PC-9 (cell line): ENCODE data around the gene OOSP1. TPM values are rescaled to one million over a fixed set of nuclear protein-coding genes. Genes with fewer than 3 reads are reported as not detected.

Source experiments
- BruUV-seq: library from RNA; stranded (reverse); fragments of 400-500 nt; replicated peaks from 2 replicates; lab custom pipeline; 2021; lab: Mats Ljungman, UMichigan
- CTCF ChIA-PET: fragments of 300-600 bp; sonication (Branson Sonifier 250); formaldehyde crosslinking; loops from one replicate; lab custom pipeline; 2022; ENCODE audit warnings: antibody characterized with exemption; lab: Charles Lee
- POLR2A ChIA-PET: fragments of 300-600 bp; sonication (Branson Sonifier 250); formaldehyde crosslinking; loops from one replicate; lab custom pipeline; 2022; ENCODE audit warnings: antibody characterized with exemption; ENCODE audit not compliant: unreplicated experiment; lab: Charles Lee
- DNase-seq, 2 experiments: peaks; one replicate each; pipeline versions ENCODE4 v3.0.0 to v3.0.0-alpha.2; 2015 to 2022; ENCODE audit warnings: mixed read lengths in 1 of 2
- H2AFZ ChIP-seq: fragments of 200-600 bp; sonication (generic); 2 replicates; pipeline ENCODE4 v1.8.1; 2017; ENCODE audit warnings: antibody characterized with exemption
- H3F3A ChIP-seq: fragments of 200-600 bp; sonication (generic); 2 replicates; pipeline ENCODE4 v1.8.1; 2017; ENCODE audit warnings: antibody characterized with exemption, mild to moderate bottlenecking, low read depth; ENCODE audit not compliant: insufficient read depth
- H3K27ac ChIP-seq: fragments of 200-600 bp; sonication (generic); 2 replicates; pipeline ENCODE4 v1.6.1; 2016; ENCODE audit warnings: mixed run types
- H3K27me3 ChIP-seq: fragments of 200-600 bp; sonication (generic); 2 replicates; pipeline ENCODE4 v1.6.1; 2016; ENCODE audit warnings: low read depth, mixed run types; ENCODE audit not compliant: insufficient read depth
- H3K36me3 ChIP-seq: fragments of 200-600 bp; sonication (generic); 2 replicates; pipeline ENCODE4 v1.6.1; 2016; ENCODE audit warnings: low read depth, mixed run types
- H3K4me1 ChIP-seq: fragments of 200-600 bp; sonication (generic); replicated peaks from 2 replicates; pipeline ENCODE4 v1.6.1; 2016; ENCODE audit warnings: mixed run types; ENCODE audit not compliant: insufficient read depth
- H3K4me2 ChIP-seq: fragments of 200-600 bp; sonication (generic); 2 replicates; pipeline ENCODE4 v1.6.1; 2017; ENCODE audit warnings: mixed run types
- H3K4me3 ChIP-seq: fragments of 200-600 bp; sonication (generic); 2 replicates; pipeline ENCODE4 v1.6.1; 2016; ENCODE audit warnings: mixed run types
- H3K79me2 ChIP-seq: fragments of 200-600 bp; sonication (generic); 2 replicates; pipeline ENCODE4 v1.6.1; 2017; ENCODE audit warnings: low read depth, mixed run types
- H3K9me2 ChIP-seq: fragments of 200-600 bp; sonication (generic); 2 replicates; pipeline ENCODE4 v1.8.1; 2017; ENCODE audit warnings: mild to moderate bottlenecking; ENCODE audit not compliant: insufficient read depth
- H3K9me3 ChIP-seq: fragments of 200-600 bp; sonication (generic); 2 replicates; pipeline ENCODE4 v1.8.1; 2016; ENCODE audit warnings: low read depth; ENCODE audit not compliant: insufficient read depth
- H4K20me1 ChIP-seq: fragments of 200-600 bp; sonication (generic); 2 replicates; pipeline ENCODE4 v1.8.1; 2017; ENCODE audit not compliant: insufficient read depth
- EZH2 ChIP-seq: fragments of 200-600 bp; sonication (generic); IDR thresholded peaks from 2 replicates; pipeline ENCODE4 v1.8.0; 2017; ENCODE audit warnings: antibody characterized with exemption, low read depth
- intact Hi-C: fragments of 100-400 bp; cut with micrococcal nuclease; formaldehyde crosslinking; loops from one replicate; pipeline ENCODE4 v1.10.0; 2022; ENCODE audit not compliant: unreplicated experiment
- total RNA-seq: library from RNA; stranded (reverse); gene quantifications from 2 replicates; pipeline ENCODE4 v1.2.3, GENCODE V29; 2021
- TF ChIP-seq, protein P1 (sequence below): fragments of 200-600 bp; sonication (generic); conservative IDR thresholded peaks from 2 replicates; pipeline ENCODE4 v1.6.1; 2017; ENCODE audit warnings: mixed run types, antibody characterized with exemption, mild to moderate bottlenecking, moderate library complexity

OOSP1 gene
- total RNA-seq, 1 experiment from 2014 or later = not detected

DNA sequence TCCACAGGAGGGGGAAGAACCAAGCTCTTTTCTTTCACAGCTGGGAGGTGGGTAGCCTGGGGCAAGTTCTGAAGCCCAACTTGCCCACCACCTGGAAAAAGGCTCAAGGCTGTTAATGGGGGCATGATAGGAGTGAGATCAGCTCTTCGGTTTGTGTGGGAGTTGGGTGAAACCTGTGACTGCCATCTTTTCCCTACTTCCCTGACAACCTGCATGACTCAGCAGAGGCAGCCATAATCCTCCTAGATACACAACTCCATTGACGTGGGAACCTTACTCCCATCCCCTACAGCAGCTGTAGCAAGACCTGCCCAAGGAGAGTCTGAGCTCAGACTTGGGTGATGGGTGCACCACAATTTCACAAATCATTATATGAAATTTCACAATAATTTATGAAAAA, 65.5 kb downstream of the OOSP1 start:
- ChIA-PET POLR2A (no interaction called here), CTCF (no interaction called here)
- Histone ChIP-seq H3K4me2 (no peak overlapping the region), H3F3A (no peaks in the 10 kb centered on the region), H4K20me1 (no peaks in the 10 kb centered on the region; the same call in 1 of the 2 replicates), H3K36me3 (no peaks in the 10 kb centered on the region), H3K27me3 (no peaks in the 10 kb centered on the region), H3K9me3 (no peaks in the 10 kb centered on the region), H2AFZ (no peak overlapping the region), H3K4me3 (no peak overlapping the region), H3K9me2 (no peaks in the 10 kb centered on the region), H3K27ac (no peak overlapping the region), H3K79me2 (no peaks in the 10 kb centered on the region), H3K4me1 (no peaks in the 10 kb centered on the region)
- intact Hi-C loops = no loop called here
- no TSS peak for BruUV-seq
- DNase-seq = no peak
- TF ChIP-seq, protein P1, sequence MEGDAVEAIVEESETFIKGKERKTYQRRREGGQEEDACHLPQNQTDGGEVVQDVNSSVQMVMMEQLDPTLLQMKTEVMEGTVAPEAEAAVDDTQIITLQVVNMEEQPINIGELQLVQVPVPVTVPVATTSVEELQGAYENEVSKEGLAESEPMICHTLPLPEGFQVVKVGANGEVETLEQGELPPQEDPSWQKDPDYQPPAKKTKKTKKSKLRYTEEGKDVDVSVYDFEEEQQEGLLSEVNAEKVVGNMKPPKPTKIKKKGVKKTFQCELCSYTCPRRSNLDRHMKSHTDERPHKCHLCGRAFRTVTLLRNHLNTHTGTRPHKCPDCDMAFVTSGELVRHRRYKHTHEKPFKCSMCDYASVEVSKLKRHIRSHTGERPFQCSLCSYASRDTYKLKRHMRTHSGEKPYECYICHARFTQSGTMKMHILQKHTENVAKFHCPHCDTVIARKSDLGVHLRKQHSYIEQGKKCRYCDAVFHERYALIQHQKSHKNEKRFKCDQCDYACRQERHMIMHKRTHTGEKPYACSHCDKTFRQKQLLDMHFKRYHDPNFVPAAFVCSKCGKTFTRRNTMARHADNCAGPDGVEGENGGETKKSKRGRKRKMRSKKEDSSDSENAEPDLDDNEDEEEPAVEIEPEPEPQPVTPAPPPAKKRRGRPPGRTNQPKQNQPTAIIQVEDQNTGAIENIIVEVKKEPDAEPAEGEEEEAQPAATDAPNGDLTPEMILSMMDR = no peak
- TF ChIP-seq EZH2 = no peak

DNA sequence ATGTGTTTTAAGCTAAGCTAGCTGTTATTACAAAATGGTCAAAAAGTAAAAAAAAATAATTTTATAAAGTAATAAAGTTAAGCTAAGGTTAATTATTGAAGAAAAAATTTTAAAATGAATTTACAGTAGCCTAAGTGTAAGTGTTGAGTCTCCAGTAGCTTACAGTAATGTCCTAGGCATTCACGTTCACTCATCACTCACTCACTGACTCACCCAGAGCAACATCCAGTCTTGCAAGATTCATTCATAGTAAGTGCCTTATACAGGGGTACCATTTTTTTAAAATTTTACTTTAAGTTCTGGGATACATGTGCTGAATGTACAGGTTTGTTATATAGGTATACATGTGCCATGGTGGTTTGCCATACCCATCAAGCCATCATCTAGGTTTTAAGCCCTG, 67.1 kb downstream of the OOSP1 start:
- H3K4me2 ChIP-seq = no peak overlapping the region
- BruUV-seq = no TSS peak
- CTCF ChIA-PET = no interaction called here
- H3K79me2 ChIP-seq = no peaks in the 10 kb centered on the region
- H3K27me3 ChIP-seq = no peaks in the 10 kb centered on the region
- H3F3A ChIP-seq = no peaks in the 10 kb centered on the region
- no peak for DNase-seq
- H3K4me3 ChIP-seq = no peak overlapping the region
- no peaks in the 10 kb centered on the region for H3K36me3 ChIP-seq
- H4K20me1 ChIP-seq = no peaks in the 10 kb centered on the region
- POLR2A ChIA-PET = no interaction called here
- no peaks in the 10 kb centered on the region for H3K4me1 ChIP-seq
- no peaks in the 10 kb centered on the region for H3K9me3 ChIP-seq
- intact Hi-C loops = no loop called here
- no peak overlapping the region for H3K27ac ChIP-seq
- no peak overlapping the region for H2AFZ ChIP-seq
- H3K9me2 ChIP-seq = no peaks in the 10 kb centered on the region
- TF ChIP-seq, protein P1 = no peak
- TF ChIP-seq EZH2 = no peak

Other genes starting within 250 kb of the OOSP1 start
- not detected in 2 replicates for gene OR10V1, start 224.6 kb upstream of the OOSP1 start, total RNA-seq
- gene STX3, start 183.1 kb upstream of the OOSP1 start, total RNA-seq = 45.2 and 50.1 TPM in 2 replicates
- 64.7 and 82.0 TPM in 2 replicates for gene MRPL16, start 127.7 kb upstream of the OOSP1 start, total RNA-seq
- gene CBLIF, start 92.9 kb upstream of the OOSP1 start, total RNA-seq = not detected in 2 replicates
- gene TCN1, start 71.9 kb upstream of the OOSP1 start, total RNA-seq = 1.4 and 2.0 TPM in 2 replicates
- gene OOSP3, start 59.6 kb upstream of the OOSP1 start, total RNA-seq = not detected in 2 replicates
- gene OOSP4A, start 25.6 kb downstream of the OOSP1 start, total RNA-seq = not detected in 2 replicates
- gene OOSP4B, start 78.7 kb downstream of the OOSP1 start, total RNA-seq = not detected in 2 replicates
- gene OOSP2, start 102.0 kb downstream of the OOSP1 start, total RNA-seq = not detected in 2 replicates
- gene MS4A3, start 118.2 kb downstream of the OOSP1 start, total RNA-seq = not detected in 2 replicates
- not detected in 2 replicates for gene MS4A2, start 150.2 kb downstream of the OOSP1 start, total RNA-seq
- not detected in 2 replicates for gene MS4A6A, start 244.7 kb downstream of the OOSP1 start, total RNA-seq